Ascending aorta (tissue), 2 donors: Measurements from ENCODE around the gene C1orf56. TPM values are rescaled to one million over a fixed set of nuclear protein-coding genes. Genes with fewer than 3 reads are reported as not detected.

Experiments
- DNase-seq, 2 donors: peaks; one replicate each; pipeline ENCODE4 v3.0.0-alpha.2; 2019; ENCODE audit warnings: low spot score in 2 of 2
- H3K27ac ChIP-seq, 2 donors: fragments of 200-600 bp; sonication (generic); one replicate each; pipeline ENCODE4 v1.5.1; 2016 to 2017; ENCODE audit warnings: mild to moderate bottlenecking in 1 of 2
- H3K27me3 ChIP-seq: fragments of 200-600 bp; sonication (generic); one replicate; pipeline ENCODE4 v1.5.1; 2017
- H3K36me3 ChIP-seq, 2 donors: fragments of 200-600 bp; sonication (generic); one replicate each; pipeline ENCODE4 v1.5.1; 2016
- H3K4me1 ChIP-seq, 2 donors: fragments of 200-600 bp; sonication (generic); one replicate each; pipeline ENCODE4 v1.5.1; 2016 to 2017; ENCODE audit warnings: mild to moderate bottlenecking in 1 of 2
- H3K4me3 ChIP-seq, 2 donors: fragments of 200-600 bp; sonication (generic); one replicate each; pipeline ENCODE4 v1.5.1; 2016 to 2017; ENCODE audit warnings: mild to moderate bottlenecking in 1 of 2
- H3K9me3 ChIP-seq, 2 donors: fragments of 200-600 bp; sonication (generic); one replicate each; pipeline ENCODE4 v1.5.1; 2016
- CTCF ChIP-seq, 3 experiments: fragments of 200-600 bp in 2 of 3; fragments of 450-650 bp in 1 of 3; sonication (generic) in 2 of 3; IDR thresholded peaks; one replicate each; pipeline ENCODE4 v1.5.1; 2016 to 2019; ENCODE audit warnings: antibody characterized with exemption in 3 of 3, mild to moderate bottlenecking in 1 of 3, moderate library complexity in 1 of 3
- intact Hi-C: fragments of 100-400 bp; cut with DNase I; formaldehyde crosslinking; loops from one replicate; pipeline ENCODE4 v1.15.1; 2023
- total RNA-seq: library from RNA; depleted of rRNA; stranded (reverse); fragments of >200 nt; gene quantifications from one replicate; pipeline ENCODE4 v1.1.0, GENCODE V29; 2016

C1orf56 gene
- total RNA-seq, 1 donor from 2014 or later: 11.4 TPM

- DNase-seq: no peak
- Histone ChIP-seq H3K27me3 (no peaks in the 10 kb centered on the region), H3K36me3 (peaks cover 0 to 2% of the 10 kb centered on the region in 2 donors), H3K9me3 (no peaks in the 10 kb centered on the region), H3K4me1 (peaks cover 0 to 25% of the 10 kb centered on the region in 2 donors), H3K27ac (peak overlapping the region; percentile 73 to 96), H3K4me3 (peak overlapping the region in 1 of 2 donors; percentile 93)
- no peak for TF ChIP-seq CTCF (IDR thresholded peaks at IDR 0.05)
- intact Hi-C loops: no loop called here
Measured at GRCh38 chr1:151061704-151062103, 14.2 kb downstream of the C1orf56 start.

GRCh38 chr1:151062741-151063371 is 15.3 kb downstream of the C1orf56 start:
- peaks cover 0 to 16% of the 10 kb centered on the region in 2 donors for H3K4me1 ChIP-seq
- no peaks in the 10 kb centered on the region for H3K9me3 ChIP-seq
- peak in 1 of 2 donors; percentile 72 for DNase-seq
- H3K27me3 ChIP-seq: no peaks in the 10 kb centered on the region
- intact Hi-C loops: no loop called here
- peak overlapping the region in 1 of 2 donors; percentile 9 for H3K4me3 ChIP-seq
- no peak for TF ChIP-seq CTCF (IDR thresholded peaks at IDR 0.05)
- H3K27ac ChIP-seq: peak overlapping the region; percentile 73
- no peaks in the 10 kb centered on the region for H3K36me3 ChIP-seq

GRCh38 chr1:151065089-151065645 is 17.6 kb downstream of the C1orf56 start:
- DNase-seq: no peak
- no peaks in the 10 kb centered on the region for H3K36me3 ChIP-seq
- no peaks in the 10 kb centered on the region for H3K27me3 ChIP-seq
- H3K9me3 ChIP-seq: no peaks in the 10 kb centered on the region
- H3K27ac ChIP-seq: no peak overlapping the region
- H3K4me3 ChIP-seq: no peak overlapping the region
- intact Hi-C loops: no loop called here
- TF ChIP-seq CTCF (IDR thresholded peaks at IDR 0.05): no peak
- peaks cover 0 to 13% of the 10 kb centered on the region in 2 donors for H3K4me1 ChIP-seq

- Histone ChIP-seq H3K27me3 (no peaks in the 10 kb centered on the region), H3K4me3 (no peak overlapping the region), H3K27ac (no peak overlapping the region), H3K36me3 (no peaks in the 10 kb centered on the region), H3K4me1 (peaks cover 0 to 15% of the 10 kb centered on the region in 2 donors), H3K9me3 (no peaks in the 10 kb centered on the region)
- TF ChIP-seq CTCF (IDR thresholded peaks at IDR 0.05): no peak
- intact Hi-C loops: no loop called here
- peak in 1 of 2 donors; percentile 37 for DNase-seq
Measured at GRCh38 chr1:151067185-151067584, 19.6 kb downstream of the C1orf56 start.

GRCh38 chr1:151069103-151069486 is 21.5 kb downstream of the C1orf56 start:
- H3K9me3 ChIP-seq: no peaks in the 10 kb centered on the region
- intact Hi-C loops: no loop called here
- DNase-seq: no peak
- peaks cover 0 to 5% of the 10 kb centered on the region in 2 donors for H3K4me1 ChIP-seq
- H3K27me3 ChIP-seq: no peaks in the 10 kb centered on the region
- H3K4me3 ChIP-seq: peak overlapping the region in 1 of 2 donors; percentile 88
- no peaks in the 10 kb centered on the region for H3K36me3 ChIP-seq
- TF ChIP-seq CTCF (IDR thresholded peaks at IDR 0.05): no peak
- H3K27ac ChIP-seq: peak overlapping the region; percentile 98 to 99
